H1 (cell line): ENCODE measurements around the gene APP. TPM values are rescaled to one million over a fixed set of nuclear protein-coding genes. Genes with fewer than 3 reads are reported as not detected.

ENCODE experiments used
- CTCF ChIA-PET: fragments of 300-600 bp; sonication (Branson Sonifier 250); formaldehyde crosslinking; loops from one replicate; lab custom pipeline; 2021; ENCODE audit not compliant: partially characterized antibody; lab: Charles Lee
- POLR2A ChIA-PET: fragments of 300-600 bp; sonication (Branson Sonifier 250); formaldehyde crosslinking; loops from one replicate; lab custom pipeline; 2021; ENCODE audit warnings: inconsistent platforms; ENCODE audit not compliant: partially characterized antibody; lab: Charles Lee
- DNase-seq, 2 experiments: peaks; one replicate each; pipeline versions ENCODE4 v3.0.0 to v3.0.0-alpha.2; 2010 to 2022; ENCODE audit warnings: low spot score in 2 of 2, low read depth in 1 of 2, mixed read lengths in 1 of 2
- FAIRE-seq: peaks from 2 replicates; lab custom pipeline; 2011; peaks lifted over from hg19 to GRCh38; lab: Jason Lieb, UNC
- H2AFZ ChIP-seq: 2 replicates; pipeline ENCODE4 v1.8.1; 2012; ENCODE audit warnings: low read length, inconsistent platforms
- H2AK5ac ChIP-seq: 2 replicates; pipeline ENCODE4 v1.6.1; 2013; ENCODE audit warnings: low read depth, low read length
- H2BK120ac ChIP-seq: replicated peaks from 2 replicates; pipeline ENCODE3; 2013; ENCODE audit warnings: low read depth, low read length, inconsistent platforms
- H2BK12ac ChIP-seq: 2 replicates; pipeline ENCODE4 v1.6.1; 2013; ENCODE audit warnings: low read depth, low read length
- H2BK15ac ChIP-seq: 2 replicates; pipeline ENCODE4 v1.6.1; 2013; ENCODE audit warnings: low read length
- H2BK20ac ChIP-seq: 2 replicates; pipeline ENCODE4 v1.6.1; 2013; ENCODE audit warnings: low read length
- H2BK5ac ChIP-seq: 2 replicates; pipeline ENCODE4 v1.6.1; 2013; ENCODE audit warnings: low read depth, low read length
- H3K14ac ChIP-seq: 2 replicates; pipeline ENCODE4 v1.6.1; 2013; ENCODE audit warnings: inconsistent platforms; ENCODE audit not compliant: insufficient read length
- H3K18ac ChIP-seq: 2 replicates; pipeline ENCODE4 v1.6.1; 2013; ENCODE audit warnings: low read length; ENCODE audit errors: extremely low read depth
- H3K23ac ChIP-seq: 2 replicates; pipeline ENCODE4 v1.6.1; 2013; ENCODE audit warnings: inconsistent platforms; ENCODE audit not compliant: insufficient read length
- H3K23me2 ChIP-seq: 2 replicates; pipeline ENCODE4 v1.6.1; 2013; ENCODE audit warnings: low read depth, low read length
- H3K27ac ChIP-seq: 2 replicates; pipeline ENCODE4 v1.6.1; 2011; ENCODE audit warnings: low read depth, low read length, inconsistent platforms
- H3K27me3 ChIP-seq, 4 experiments: replicated peaks in 1 of 4; 1 replicate in 1 of 4; 2 replicates in 3 of 4; pipeline versions ENCODE4 v1.6.1 to v1.8.1; 2011 to 2013; ENCODE audit warnings: low read length in 3 of 4, mild to moderate bottlenecking in 3 of 4, inconsistent platforms in 2 of 4, mixed read lengths in 2 of 4, moderate library complexity in 1 of 4; ENCODE audit not compliant: control insufficient read depth in 3 of 4, insufficient read depth in 3 of 4; ENCODE audit errors: extremely low read depth in 1 of 4
- H3K36me3 ChIP-seq, 4 experiments: 2 replicates each; pipeline versions ENCODE4 v1.6.1 to v1.8.1; 2011 to 2013; ENCODE audit warnings: mild to moderate bottlenecking in 4 of 4, low read length in 3 of 4, moderate library complexity in 2 of 4, control low read depth in 1 of 4, inconsistent platforms in 1 of 4; ENCODE audit not compliant: insufficient read depth in 4 of 4, control insufficient read depth in 2 of 4
- H3K4ac ChIP-seq: replicated peaks from 2 replicates; pipeline ENCODE3; 2013; ENCODE audit warnings: low read length, low read depth, mixed read lengths, inconsistent platforms; ENCODE audit not compliant: insufficient read length
- H3K4me1 ChIP-seq, 4 experiments: replicated peaks in 1 of 4; 1 replicate in 1 of 4; 2 replicates in 3 of 4; pipeline versions ENCODE4 v1.6.1 to v1.8.1; 2011 to 2013; ENCODE audit warnings: low read length in 3 of 4, inconsistent platforms in 2 of 4, mixed read lengths in 1 of 4; ENCODE audit not compliant: insufficient read depth in 4 of 4, control insufficient read depth in 3 of 4
- H3K4me2 ChIP-seq, 2 experiments: 2 replicates each; pipeline versions ENCODE4 v1.6.1 to v1.8.1; 2011 to 2013; ENCODE audit warnings: low read depth in 2 of 2, low read length in 2 of 2, control low read depth in 1 of 2, inconsistent platforms in 1 of 2, mild to moderate bottlenecking in 1 of 2; ENCODE audit not compliant: insufficient read depth in 1 of 2
- H3K4me3 ChIP-seq, 4 experiments: fragments of 200-600, 300-600 bp in 1 of 4; sonication (generic), shearing (Covaris generic), sonication (Bioruptor Twin) in 1 of 4; 2 replicates each; pipeline versions ENCODE4 v1.5.1 to v1.8.1; 2011 to 2016; ENCODE audit warnings: low read length in 4 of 4, low read depth in 3 of 4, control low read depth in 2 of 4, inconsistent platforms in 2 of 4, mild to moderate bottlenecking in 2 of 4, mixed read lengths in 1 of 4, moderate library complexity in 1 of 4; ENCODE audit not compliant: insufficient read depth in 2 of 4; ENCODE audit errors: extremely low read depth in 1 of 4
- H3K56ac ChIP-seq: replicated peaks from 2 replicates; pipeline ENCODE3; 2013; ENCODE audit warnings: low read depth, mild to moderate bottlenecking, mixed read lengths, low read length, inconsistent platforms; ENCODE audit not compliant: insufficient read length
- H3K79me1 ChIP-seq: 2 replicates; pipeline ENCODE4 v1.6.1; 2013; ENCODE audit warnings: low read depth, low read length, control low read depth
- H3K79me2 ChIP-seq, 2 experiments: 2 replicates each; pipeline versions ENCODE4 v1.6.1 to v1.8.1; 2012 to 2013; ENCODE audit warnings: low read length in 2 of 2, mild to moderate bottlenecking in 2 of 2, inconsistent platforms in 1 of 2; ENCODE audit not compliant: insufficient read depth in 2 of 2, control insufficient read depth in 1 of 2
- H3K9ac ChIP-seq, 4 experiments: replicated peaks in 1 of 4; 1 replicate in 1 of 4; 2 replicates in 3 of 4; pipeline versions ENCODE4 v1.6.1 to v1.8.1; 2011 to 2013; ENCODE audit warnings: low read depth in 3 of 4, low read length in 3 of 4, control low read depth in 2 of 4, mild to moderate bottlenecking in 2 of 4, moderate library complexity in 2 of 4, inconsistent platforms in 1 of 4; ENCODE audit errors: extremely low read depth in 1 of 4
- H3K9me3 ChIP-seq, 2 experiments: 2 replicates each; pipeline versions ENCODE4 v1.6.1 to v1.8.1; 2012 to 2013; ENCODE audit warnings: mild to moderate bottlenecking in 2 of 2, moderate library complexity in 2 of 2, control low read depth in 1 of 2, inconsistent platforms in 1 of 2, low read depth in 1 of 2, low read length in 1 of 2, mixed read lengths in 1 of 2; ENCODE audit not compliant: insufficient read depth in 2 of 2
- H4K20me1 ChIP-seq, 2 experiments: replicated peaks in 1 of 2; 2 replicates each; pipeline versions ENCODE3 to v1.8.1; 2011 to 2013; ENCODE audit warnings: inconsistent platforms in 2 of 2, low read length in 2 of 2, mild to moderate bottlenecking in 1 of 2; ENCODE audit not compliant: insufficient read depth in 2 of 2, control insufficient read depth in 1 of 2
- H4K5ac ChIP-seq: 2 replicates; pipeline ENCODE4 v1.6.1; 2013; ENCODE audit warnings: low read length, low read depth, mixed read lengths, inconsistent platforms; ENCODE audit not compliant: insufficient read length
- H4K8ac ChIP-seq: 2 replicates; pipeline ENCODE4 v1.8.0; 2013; ENCODE audit warnings: mild to moderate bottlenecking, moderate library complexity, low read length, inconsistent platforms; ENCODE audit not compliant: insufficient read depth; ENCODE audit errors: extremely low read depth
- H4K91ac ChIP-seq: replicated peaks from 2 replicates; pipeline ENCODE3; 2013; ENCODE audit warnings: low read length, mixed read lengths, inconsistent platforms; ENCODE audit not compliant: insufficient read length
- BACH1 ChIP-seq: IDR thresholded peaks from 2 replicates; pipeline ENCODE4 v1.6.1; 2012; ENCODE audit warnings: low read length, improper control_type of control experiment
- CTCF ChIP-seq, 3 experiments: IDR thresholded peaks; 1 replicate in 2 of 3; 2 replicates in 1 of 3; pipeline versions ENCODE4 v1.5.1 to v1.6.1; 2011; ENCODE audit warnings: low read length in 3 of 3, mild to moderate bottlenecking in 3 of 3, inconsistent platforms in 2 of 3, low read depth in 1 of 3, moderate library complexity in 1 of 3; ENCODE audit not compliant: insufficient read depth in 1 of 3; ENCODE audit errors: control extremely low read depth in 1 of 3
- HDAC2 ChIP-seq, 2 experiments: fragments of 300-600 bp in 1 of 2; sonication (generic) in 1 of 2; IDR thresholded peaks; 2 replicates each; pipeline ENCODE4 v1.6.1; 2011 to 2012; ENCODE audit warnings: low read depth in 2 of 2, low read length in 2 of 2, mild to moderate bottlenecking in 2 of 2, moderate library complexity in 2 of 2, borderline replicate concordance in 1 of 2, inconsistent platforms in 1 of 2
- JUND ChIP-seq: IDR thresholded peaks from 2 replicates; pipeline ENCODE4 v1.6.1; 2011; ENCODE audit warnings: mild to moderate bottlenecking, improper control_type of control experiment, low read length
- RAD21 ChIP-seq, 2 experiments: IDR thresholded peaks in 1 of 2; conservative IDR thresholded peaks in 1 of 2; 2 replicates each; pipeline ENCODE4 v1.6.1; 2011; ENCODE audit warnings: low read depth in 2 of 2, low read length in 2 of 2, improper control_type of control experiment in 1 of 2, inconsistent platforms in 1 of 2, mild to moderate bottlenecking in 1 of 2, moderate library complexity in 1 of 2
- SAP30 ChIP-seq: fragments of 300-600 bp; sonication (generic); IDR thresholded peaks from 2 replicates; pipeline ENCODE4 v1.7.1; 2012; ENCODE audit warnings: low read length, moderate library complexity, mild to moderate bottlenecking, inconsistent platforms; ENCODE audit not compliant: insufficient read depth, insufficient replicate concordance
- WGBS, 2 experiments: shearing (Covaris generic) in 1 of 2; methylation state at CpG; one replicate each; pipeline versions ENCODE4 v1.1.6 to v1.1.7; 2013 to 2015; ENCODE audit warnings: low lambda C conversion rate in 2 of 2, mixed read lengths in 2 of 2, inconsistent platforms in 1 of 2, low coverage in 1 of 2, missing lambda C conversion rate in 1 of 2; ENCODE audit not compliant: insufficient replicate concordance in 2 of 2, insufficient coverage in 1 of 2, insufficient read length in 1 of 2; ENCODE audit errors: extremely low coverage in 1 of 2, missing lambda C conversion rate in 1 of 2; 5-methylcytosine and 5-hydroxymethylcytosine counted together
- polyA plus RNA-seq, 7 experiments: library from polyadenylated mRNA; depleted of rRNA in 3 of 7; stranded (reverse) in 5 of 7; unstranded in 2 of 7; fragments of >200 nt in 5 of 7; fragments of 200-250 nt in 2 of 7; gene quantifications; 1 replicate in 5 of 7; 2 replicates in 1 of 7; 4 replicates in 1 of 7; pipeline versions ENCODE4 v1.2.1 to v1.2.3, GENCODE V29; 2011 to 2013; ENCODE audit warnings: missing spikeins in 2 of 7, mixed read lengths in 2 of 7
- total RNA-seq: library from RNA; stranded (reverse); fragmentation: NEBNext Ultra II Directional; extraction: Animal tissue kit (Norgen Biotek cat#: 25700); gene quantifications from 2 replicates; pipeline ENCODE4 v1.2.1, GENCODE V29; 2021

The APP gene
- total and polyA plus RNA-seq, 2 of the 8 experiments (the other 6 are each of a cell fraction or from before 2014, with no cell fraction given) = 375 to 551 TPM

- H4K8ac ChIP-seq = no peak overlapping the region
- DNase-seq (no peak), FAIRE-seq (peak; percentile 36)
- WGBS, 2 experiments = 94% methylated on average over 1 of the region's 1 CpG; no CpG with 5 or more reads in 1 of the 2 experiments
- H2BK5ac ChIP-seq = no peak overlapping the region
- H3K23ac ChIP-seq = no peak overlapping the region
- H2BK120ac ChIP-seq = no peak overlapping the region
- H3K79me2 ChIP-seq = no peaks in the 10 kb centered on the region
- peaks cover 0 to 2% (median 0%) of the 10 kb centered on the region in 4 experiments; a peak in 3 of 7 replicates for H3K4me1 ChIP-seq
- no peak overlapping the region for H3K56ac ChIP-seq
- no peak overlapping the region for H2AK5ac ChIP-seq
- no peak overlapping the region for H4K91ac ChIP-seq
- H3K4ac ChIP-seq = no peak overlapping the region
- H3K4me3 ChIP-seq = no peak overlapping the region
- no peaks in the 10 kb centered on the region for H3K36me3 ChIP-seq
- H3K4me2 ChIP-seq = no peak overlapping the region
- H2BK20ac ChIP-seq = no peak overlapping the region
- H3K9me3 ChIP-seq = no peaks in the 10 kb centered on the region
- no peaks in the 10 kb centered on the region for H3K79me1 ChIP-seq
- no peaks in the 10 kb centered on the region for H3K23me2 ChIP-seq
- peaks cover 0 to 2% of the 10 kb centered on the region in 2 experiments for H4K20me1 ChIP-seq
- H3K27me3 ChIP-seq = no peaks in the 10 kb centered on the region
- H3K14ac ChIP-seq = no peak overlapping the region
- CTCF ChIA-PET = interaction anchor here (0.7 to 2.0 kb wide), 14 partner anchors 10 to 315 kb away, joined by 3 to 10 read pairs (median 3); no protein-coding TSS in a partner anchor
- no peak overlapping the region for H4K5ac ChIP-seq
- H3K9ac ChIP-seq = no peak overlapping the region
- no peak overlapping the region for H2AFZ ChIP-seq
- H2BK12ac ChIP-seq = no peak overlapping the region
- POLR2A ChIA-PET = no interaction called here
- H3K27ac ChIP-seq = no peak overlapping the region
- TF ChIP-seq CTCF (IDR thresholded peaks at IDR 0.05; ENCODE audit: control extremely low read depth in 1 of 3, insufficient read depth in 1 of 3, low read depth in 1 of 3, low read length in 3 of 3) (peak in 2 of 3 experiments; percentile 75 to 80; a peak in 3 of 4 replicates), BACH1 (no peak), RAD21 (IDR thresholded peaks at IDR 0.05 in 1 of 2, conservative IDR thresholded peaks at IDR 0.05 in 1 of 2; ENCODE audit: low read depth in 2 of 2, low read length in 2 of 2) (peak; percentile 61 to 72), HDAC2 (IDR thresholded peaks at IDR 0.05; ENCODE audit: borderline replicate concordance in 1 of 2, low read depth in 2 of 2, low read length in 2 of 2) (no peak), SAP30 (no peak), JUND (no peak)
- H2BK15ac ChIP-seq = no peak overlapping the region
- no peak overlapping the region for H3K18ac ChIP-seq
These were observed 308.0 kb downstream of the APP start for GRCh38 chr21:25862596-25862995.
